Glomerular visceral epithelial cell (primary cell): ENCODE data around the gene KIAA0930.

Experiments used
- DNase-seq: peaks from one replicate; pipeline ENCODE4 v3.0.0-alpha.2; 2016; ENCODE audit errors: extremely low spot score

KIAA0930 gene

GRCh38 chr22:45216133-45217003 is 24.3 kb downstream of the KIAA0930 start:
- peak; percentile 12 for DNase-seq

- no peak for DNase-seq
Measured at GRCh38 chr22:45212992-45213751, 27.5 kb downstream of the KIAA0930 start.

- peak; percentile 76 for DNase-seq
Measured at GRCh38 chr22:45212306-45212709, 28.4 kb downstream of the KIAA0930 start.

GRCh38 chr22:45211848-45212247 is 28.8 kb downstream of the KIAA0930 start:
- DNase-seq, result no peak

GRCh38 chr22:45211435-45211834 is 29.3 kb downstream of the KIAA0930 start:
- DNase-seq, result no peak

- DNase-seq, result no peak
Measured at GRCh38 chr22:45210991-45211390, 29.7 kb downstream of the KIAA0930 start.

GRCh38 chr22:45210577-45210976 is 30.1 kb downstream of the KIAA0930 start:
- no peak for DNase-seq

GRCh38 chr22:45210174-45210573 is 30.5 kb downstream of the KIAA0930 start:
- DNase-seq, result no peak

GRCh38 chr22:45208993-45209838 is 31.5 kb downstream of the KIAA0930 start:
- DNase-seq, result peak; percentile 36

- DNase-seq, result no peak
Measured at GRCh38 chr22:45208696-45208992, 32.0 kb downstream of the KIAA0930 start.

GRCh38 chr22:45207981-45208664 is 32.6 kb downstream of the KIAA0930 start:
- DNase-seq, result no peak

GRCh38 chr22:45207533-45207932 is 33.2 kb downstream of the KIAA0930 start:
- DNase-seq, result no peak

- DNase-seq, result no peak
Measured at GRCh38 chr22:45206233-45206632, 34.5 kb downstream of the KIAA0930 start.

- DNase-seq, result no peak
Measured at GRCh38 chr22:45205276-45205925, 35.3 kb downstream of the KIAA0930 start.

GRCh38 chr22:45204819-45205218 is 35.9 kb downstream of the KIAA0930 start:
- DNase-seq, result no peak

GRCh38 chr22:45204241-45204640 is 36.5 kb downstream of the KIAA0930 start:
- no peak for DNase-seq

GRCh38 chr22:45203150-45203951 is 37.3 kb downstream of the KIAA0930 start:
- no peak for DNase-seq

GRCh38 chr22:45202333-45203149 is 38.2 kb downstream of the KIAA0930 start:
- DNase-seq, result no peak

- peak; percentile 54 for DNase-seq
Measured at GRCh38 chr22:45201678-45202332, 38.9 kb downstream of the KIAA0930 start.
